ENCODE data around the gene FAM240A.
A peak's percentile ranks its signal among the peaks of the same experiment; 100 is the strongest.
"Not testable (repeated sequence)": the region's sequence is repeated elsewhere in the genome, so short reads cannot be mapped to it uniquely, and the experiment has no call there.

FAM240A gene

DNA sequence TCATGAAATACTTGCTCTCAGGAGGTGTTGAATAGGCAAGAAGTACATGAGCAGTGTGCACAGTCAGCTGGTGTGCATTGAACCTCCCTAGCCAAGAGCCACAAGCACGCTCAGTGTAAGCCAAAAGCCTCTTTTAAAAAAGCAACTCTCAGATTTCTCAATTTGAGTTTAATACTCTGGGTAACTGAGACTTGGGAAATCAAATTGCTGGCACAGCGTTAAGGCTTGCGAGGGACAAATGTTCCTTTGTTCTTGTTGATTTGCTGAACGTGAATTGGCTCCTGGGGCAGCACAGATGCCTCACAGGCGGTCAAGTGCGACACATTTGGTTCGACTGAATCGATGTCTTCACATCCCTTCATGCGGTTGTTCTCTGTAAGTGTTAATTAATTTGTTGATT is at the start of gene FAM240A:
Gene FAM240A, plus strand, starts transcription at position 202 of the 400 bp plus-strand sequence. Its CDS starts 159 bp downstream, at position 361.
- DNase-seq = no peak

DNA sequence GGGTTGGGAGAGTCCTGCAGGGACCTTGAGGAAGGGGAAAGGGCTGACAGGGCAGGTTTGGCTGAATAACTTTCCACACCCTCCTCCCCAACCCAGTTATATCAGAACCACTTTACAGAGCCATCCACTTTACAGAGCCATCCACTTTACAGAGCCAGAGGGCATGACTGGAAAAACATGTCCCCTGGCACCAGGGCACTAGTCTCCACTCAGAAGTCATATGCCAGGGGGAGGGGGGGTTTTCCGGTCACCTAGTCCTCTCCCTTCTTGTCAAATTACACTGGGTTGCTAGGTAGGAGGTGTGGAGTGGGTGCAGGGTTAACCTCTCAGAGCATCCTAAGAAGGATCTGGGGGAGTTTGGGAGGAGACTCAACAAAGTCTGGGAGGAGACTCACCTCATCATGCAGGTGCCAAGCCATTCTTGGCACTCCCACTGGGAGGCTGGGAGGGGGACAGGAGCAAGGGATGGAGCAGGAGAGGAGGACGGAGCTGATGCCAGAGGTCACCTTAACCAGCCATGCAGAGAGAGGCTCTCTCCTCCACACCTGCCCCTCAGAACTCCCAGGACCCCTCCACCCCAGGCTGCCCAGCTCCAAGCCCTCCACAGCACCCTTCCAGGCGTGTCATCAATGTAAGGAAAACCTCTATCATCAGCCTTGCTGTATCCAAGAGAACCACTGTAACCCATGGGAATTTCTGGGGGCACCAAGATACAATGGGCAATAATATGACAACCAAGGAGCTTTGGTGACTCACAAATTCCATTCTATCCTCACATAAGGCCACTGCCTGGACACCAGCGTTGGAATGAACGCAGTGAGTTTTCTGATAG is 47.9 kb upstream of the FAM240A start:
- no peak for DNase-seq

DNA sequence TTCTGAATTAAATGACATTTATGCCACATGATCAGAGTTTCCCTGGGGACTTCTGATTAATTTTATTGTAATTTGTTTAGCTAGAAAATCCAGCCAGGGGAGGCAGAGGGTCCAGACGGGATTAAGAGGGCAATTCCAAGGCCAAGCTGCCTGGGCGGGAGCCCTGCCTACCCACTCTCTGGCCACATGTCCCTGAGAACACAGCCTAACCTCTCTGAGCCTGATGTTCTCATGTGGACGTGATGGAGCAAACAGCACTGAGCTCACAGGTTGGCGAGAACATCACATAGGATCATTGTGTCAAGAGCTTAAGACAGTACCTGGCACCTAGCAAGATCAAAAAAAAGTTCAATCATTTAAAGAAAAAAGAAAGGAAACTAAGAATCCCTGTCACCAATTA is 47.2 kb upstream of the FAM240A start:
- DNase-seq = no peak

- no peak for DNase-seq
These were observed 46.7 kb upstream of the FAM240A start for GRCh38 chr3:46565607-46566039.

- peak; percentile 32 for DNase-seq
These were observed 46.2 kb upstream of the FAM240A start, which contains the start of gene LRRC2 for GRCh38 chr3:46566040-46566641. Gene LRRC2 (minus strand): TSS chr3:46566302. CDS start chr3:46551591, 14,711 bp downstream.

GRCh38 chr3:46571684-46572083 is 40.6 kb upstream of the FAM240A start:
- no peak for DNase-seq

DNA sequence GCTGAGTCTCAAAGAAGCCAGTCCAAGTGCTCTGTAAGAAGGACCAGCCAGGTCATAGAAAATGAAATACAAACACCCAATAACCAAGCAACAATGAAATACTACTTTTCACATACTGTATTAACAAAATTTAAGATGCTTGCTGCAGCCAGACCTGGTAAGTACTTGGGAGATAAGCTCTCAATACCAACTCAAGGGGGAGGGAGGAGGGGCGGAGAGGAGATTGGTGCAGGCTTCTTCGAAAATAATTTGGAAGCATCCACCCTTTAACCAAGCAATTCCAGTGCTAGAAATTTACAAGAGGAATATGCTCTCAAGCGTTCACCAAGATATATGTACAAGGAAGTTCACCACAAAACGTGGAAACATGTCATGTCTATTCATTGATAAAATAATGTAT is 38.6 kb upstream of the FAM240A start:
- DNase-seq = no peak

- DNase-seq = no peak
These were observed 38.1 kb upstream of the FAM240A start for GRCh38 chr3:46574243-46574646.

GRCh38 chr3:46574881-46575576 is 37.3 kb upstream of the FAM240A start:
- no peak for DNase-seq

GRCh38 chr3:46575577-46576222 is 36.6 kb upstream of the FAM240A start:
- no peak for DNase-seq

DNA sequence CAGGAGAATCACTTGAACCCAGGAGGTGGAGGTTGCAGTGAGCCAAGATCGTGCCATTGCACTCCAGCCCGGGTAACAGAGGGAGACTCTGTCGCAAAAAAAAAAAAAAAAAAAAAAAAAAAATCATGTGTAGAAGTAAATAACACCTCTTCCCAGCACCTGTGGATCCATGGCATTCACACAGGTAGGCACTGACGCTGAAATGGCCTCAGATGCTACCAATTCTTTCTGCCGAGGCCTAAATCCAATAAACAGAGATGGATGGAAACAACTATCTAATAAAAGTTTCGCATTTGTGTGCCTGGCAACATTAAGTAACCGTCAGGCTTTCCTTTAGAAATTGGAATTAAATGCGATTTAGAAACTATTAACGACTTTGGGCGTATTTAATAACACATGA is 35.9 kb upstream of the FAM240A start:
- DNase-seq = no peak

DNA sequence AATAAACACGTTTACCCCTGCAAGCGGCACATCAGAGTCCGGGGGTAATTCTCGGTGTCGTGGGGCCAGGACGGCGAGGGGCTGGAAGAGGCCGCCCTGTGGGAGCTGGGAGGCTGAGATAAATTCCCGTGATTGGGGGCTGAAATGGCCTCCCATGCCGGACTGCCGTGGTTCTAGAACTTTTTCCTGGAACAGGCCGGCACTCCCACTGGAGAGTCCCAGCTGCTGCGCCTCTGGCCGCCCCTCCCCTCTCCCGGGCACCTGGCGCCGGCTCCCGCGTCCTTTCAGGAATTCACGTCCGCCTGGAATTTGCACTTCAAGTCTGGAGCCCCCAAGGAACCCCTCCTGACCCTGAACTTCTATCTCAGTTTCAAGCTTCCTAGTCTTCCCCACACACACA is 35.4 kb upstream of the FAM240A start:
- DNase-seq = no peak

DNA sequence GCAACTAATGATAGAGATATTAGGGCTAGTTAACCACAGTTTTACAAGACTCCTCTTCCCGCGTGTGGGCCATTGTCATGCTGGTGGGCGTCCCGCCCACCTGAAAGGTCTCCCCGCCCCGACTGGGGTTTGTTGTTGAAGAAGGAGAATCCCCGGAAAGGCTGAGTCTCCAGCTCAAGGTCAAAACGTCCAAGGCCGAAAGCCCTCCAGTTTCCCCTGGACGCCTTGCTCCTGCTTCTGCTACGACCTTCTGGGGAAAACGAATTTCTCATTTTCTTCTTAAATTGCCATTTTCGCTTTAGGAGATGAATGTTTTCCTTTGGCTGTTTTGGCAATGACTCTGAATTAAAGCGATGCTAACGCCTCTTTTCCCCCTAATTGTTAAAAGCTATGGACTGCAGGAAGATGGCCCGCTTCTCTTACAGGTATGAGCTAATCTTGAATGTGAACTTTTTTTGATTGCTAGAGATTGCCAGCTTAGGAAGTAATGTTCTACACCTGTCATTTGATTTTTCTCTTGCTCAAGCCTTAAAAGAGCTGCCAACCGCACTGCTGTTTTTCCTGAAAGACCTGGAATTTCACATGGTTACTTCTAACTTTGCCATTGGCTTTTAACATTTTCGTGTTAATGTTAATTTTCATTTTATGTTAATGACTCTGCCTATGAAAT is 34.6 kb upstream of the FAM240A start:
- not testable (repeated sequence) for DNase-seq

DNA sequence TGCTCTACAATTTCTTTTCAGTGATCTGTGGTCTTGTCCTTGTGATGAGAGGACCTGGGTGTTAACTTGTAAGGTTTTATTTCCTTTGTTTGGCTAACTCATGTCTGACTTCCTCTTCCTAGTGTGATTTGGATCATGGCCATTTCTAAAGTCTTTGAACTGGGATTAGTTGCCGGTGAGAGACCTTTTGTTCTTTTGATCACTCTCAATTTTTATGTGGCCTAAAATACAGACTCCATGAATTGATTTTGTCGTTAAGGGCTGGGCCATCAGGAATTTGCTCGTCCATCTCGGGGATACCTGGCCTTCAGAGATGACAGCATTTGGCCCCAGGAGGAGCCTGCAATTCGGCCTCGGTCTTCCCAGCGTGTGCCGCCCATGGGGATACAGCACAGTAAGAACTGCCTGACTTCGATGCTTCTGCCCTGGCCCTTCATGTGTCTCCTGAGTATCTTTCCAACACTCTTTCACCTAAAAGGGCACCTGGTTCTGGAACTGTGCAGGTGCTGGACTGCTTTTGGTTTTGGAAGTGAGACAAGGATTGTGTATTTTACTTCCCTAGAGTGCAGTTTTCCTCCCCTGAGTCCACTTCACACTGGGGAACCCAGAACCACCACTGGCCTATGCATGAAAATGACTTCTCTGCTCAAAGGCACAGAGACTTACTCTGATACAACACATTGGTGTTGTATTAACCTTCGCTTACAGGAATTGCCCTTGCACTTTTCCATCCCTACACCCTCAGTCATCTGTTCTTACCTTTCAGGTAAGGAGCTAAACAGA is 33.2 kb upstream of the FAM240A start:
- no peak for DNase-seq

DNA sequence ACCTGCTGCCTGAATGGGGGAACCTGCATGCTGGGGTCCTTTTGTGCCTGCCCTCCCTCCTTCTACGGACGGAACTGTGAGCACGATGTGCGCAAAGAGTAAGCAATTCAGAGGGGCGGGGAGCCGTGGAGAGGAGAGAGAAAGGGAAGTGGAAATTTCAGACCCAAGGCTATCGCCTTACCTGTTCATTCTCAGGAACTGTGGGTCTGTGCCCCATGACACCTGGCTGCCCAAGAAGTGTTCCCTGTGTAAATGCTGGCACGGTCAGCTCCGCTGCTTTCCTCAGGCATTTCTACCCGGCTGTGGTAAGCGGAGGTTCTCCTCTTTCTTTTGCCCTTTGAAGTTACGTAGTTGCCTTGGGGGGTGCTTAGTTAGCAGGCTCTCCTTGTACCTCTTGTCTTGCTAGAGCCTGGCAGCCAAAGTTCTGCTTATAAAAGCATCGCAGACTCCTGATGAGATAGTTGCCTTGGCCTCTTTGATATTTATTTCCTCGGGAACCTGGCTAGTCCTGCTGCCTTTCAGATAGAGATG is 32.5 kb upstream of the FAM240A start:
- DNase-seq = no peak

- DNase-seq = no peak
These were observed 31.6 kb upstream of the FAM240A start for GRCh38 chr3:46580675-46581074.

GRCh38 chr3:46584598-46585467 is 27.5 kb upstream of the FAM240A start:
- no peak for DNase-seq

- DNase-seq = no peak
These were observed 26.3 kb upstream of the FAM240A start for GRCh38 chr3:46585799-46586693.

- no peak for DNase-seq
These were observed 25.5 kb upstream of the FAM240A start for GRCh38 chr3:46586738-46587246.
